ENCODE results near the gene MYO3B. TPM values are rescaled to one million over a fixed set of nuclear protein-coding genes. Genes with fewer than 3 reads are reported as not detected.
A peak's percentile ranks its signal among the peaks of the same experiment; 100 is the strongest.

Gene MYO3B
- total RNA-seq, 1 experiment from 2014 or later = not detected

DNA sequence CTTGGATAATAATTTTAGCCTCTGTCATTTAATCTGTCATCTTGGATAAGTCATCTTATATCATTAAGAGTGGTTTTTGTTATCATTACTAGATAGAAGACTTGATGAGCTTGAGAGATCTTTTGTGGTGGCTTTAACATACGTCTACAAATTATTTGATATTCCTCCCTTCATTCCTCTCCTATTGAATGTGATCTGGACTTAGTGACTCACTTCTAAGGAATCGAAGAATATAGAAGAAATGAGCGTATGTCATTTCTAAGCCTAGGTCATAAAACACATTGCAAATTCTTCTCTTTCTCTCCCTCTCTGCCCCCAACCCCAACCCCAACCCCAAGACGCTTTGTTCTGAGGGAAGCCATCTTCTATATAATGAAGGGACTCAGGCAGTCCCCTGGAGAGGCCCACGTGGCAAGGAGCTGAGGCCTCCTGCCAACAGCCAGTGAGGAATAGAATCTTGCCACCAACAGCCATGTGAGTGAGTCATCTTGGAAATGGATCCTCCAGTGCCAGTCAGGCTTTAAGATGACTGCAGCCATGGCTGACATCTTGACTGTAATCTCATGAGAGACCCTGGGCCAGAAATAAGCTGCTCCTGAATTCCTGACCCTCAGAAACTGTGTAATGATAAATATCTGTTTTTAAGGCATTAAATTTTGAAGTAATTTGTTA lies 315.6 kb downstream of the MYO3B start:
- DNase-seq (ENCODE audit: extremely low read depth, low read depth) = no peak

DNA sequence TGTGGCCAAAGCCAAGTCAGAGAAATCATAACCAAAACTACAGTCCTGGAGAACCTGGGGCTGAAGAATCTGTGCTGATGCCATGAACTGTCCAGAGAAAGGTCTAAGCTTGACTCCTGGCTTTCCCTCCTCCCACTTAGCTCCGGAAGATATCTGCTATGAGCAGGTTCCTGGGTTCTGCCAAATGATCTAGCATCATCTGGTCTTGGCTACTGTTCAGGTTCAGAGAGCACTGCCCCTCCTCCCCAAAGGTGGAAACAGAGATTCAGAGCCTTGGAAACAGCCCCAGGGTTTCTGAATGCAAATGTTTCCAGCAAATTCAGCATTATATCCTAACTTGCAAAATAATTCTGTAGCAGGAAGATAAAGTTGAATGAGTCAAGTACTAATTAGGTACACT lies 317.9 kb downstream of the MYO3B start:
- DNase-seq (ENCODE audit: extremely low read depth, low read depth) = no peak

DNA sequence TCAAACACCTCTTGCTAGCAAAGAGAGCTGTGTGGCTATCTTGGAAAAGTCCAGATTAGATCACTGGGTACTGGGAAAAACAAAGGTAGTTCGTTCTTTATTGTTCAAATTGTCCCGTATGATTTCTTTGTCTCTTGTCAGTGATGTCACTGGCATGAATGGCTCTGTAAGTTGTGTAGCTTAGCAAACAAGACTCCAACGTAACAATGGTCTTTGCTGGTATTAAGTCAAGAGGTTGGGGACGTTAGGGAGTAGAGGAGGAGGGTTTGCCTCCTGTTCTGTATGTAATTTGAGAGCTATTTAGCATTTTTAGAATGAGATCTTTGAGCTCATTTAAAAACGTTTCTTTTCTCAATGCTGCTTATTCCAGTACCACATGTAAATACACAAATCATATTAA lies 320.7 kb downstream of the MYO3B start:
- no peak for DNase-seq (ENCODE audit: extremely low read depth, low read depth)

DNA sequence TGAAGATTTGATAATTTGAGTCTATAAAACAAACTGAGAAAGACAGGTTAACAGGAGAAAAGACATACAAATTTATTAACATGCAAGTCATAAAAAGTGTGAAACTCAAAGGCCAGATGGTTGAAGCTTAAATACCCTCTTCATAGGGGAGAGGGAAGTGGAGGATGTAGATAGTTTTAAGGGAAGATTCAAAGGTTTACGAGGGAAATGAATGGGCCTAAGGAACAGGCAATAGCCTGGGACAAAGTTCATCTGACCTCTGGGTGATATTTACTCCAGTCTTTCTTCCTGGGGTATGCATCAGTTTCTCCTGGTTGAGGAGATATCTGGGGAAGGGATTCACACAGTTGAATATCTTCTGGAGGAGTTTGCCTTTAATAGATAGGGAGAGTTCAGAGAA lies 322.2 kb downstream of the MYO3B start:
- no peak for DNase-seq (ENCODE audit: extremely low read depth, low read depth)

DNA sequence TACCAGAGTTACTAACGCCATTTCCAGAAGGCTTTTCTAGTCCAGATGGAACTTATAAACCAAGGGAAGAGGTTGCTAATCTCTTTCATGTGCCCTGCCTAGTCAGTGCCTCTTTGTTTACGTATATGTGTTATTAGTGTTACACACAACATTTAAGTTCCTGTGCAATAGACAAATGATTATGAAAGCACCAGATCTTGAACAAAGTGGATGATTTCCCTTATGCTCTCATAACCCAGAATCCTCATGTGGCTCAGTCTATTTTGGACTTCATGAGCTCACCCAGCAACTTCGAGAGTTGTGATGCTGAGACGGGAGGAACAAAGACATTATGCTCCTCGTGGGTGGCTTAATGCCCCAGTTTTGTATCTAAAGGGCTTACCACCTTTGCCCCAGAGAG lies 322.8 kb downstream of the MYO3B start:
- DNase-seq (ENCODE audit: extremely low read depth, low read depth) = no peak

DNA sequence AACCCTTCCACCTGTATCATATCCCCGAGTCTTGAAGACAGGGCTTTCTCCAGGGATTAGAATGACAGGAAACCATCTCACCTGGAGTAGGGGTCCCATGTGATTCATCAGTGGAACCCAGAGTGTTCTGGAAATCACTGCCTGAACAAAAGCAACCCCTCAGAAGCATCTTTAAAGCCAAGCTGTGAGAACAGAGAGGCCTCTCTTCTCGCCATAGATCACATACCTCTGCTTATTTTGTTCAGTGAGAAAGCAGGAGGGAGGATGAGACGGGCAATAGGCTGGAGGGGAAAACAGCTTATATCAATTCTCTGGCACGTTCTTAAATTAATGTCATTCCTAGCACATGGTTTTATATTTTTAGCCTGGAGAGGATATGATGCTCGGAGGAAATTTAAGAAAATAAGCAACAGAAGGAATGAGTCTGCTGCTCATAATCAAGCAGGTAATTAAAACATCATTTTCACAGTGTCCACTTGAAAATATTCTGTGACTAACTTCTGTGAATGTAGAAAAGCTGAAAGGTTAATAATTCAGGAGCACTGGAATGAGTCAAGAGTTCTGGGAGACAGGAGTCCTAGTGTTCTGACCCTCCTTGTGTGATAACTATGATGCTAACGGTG lies 323.6 kb downstream of the MYO3B start:
- no peak for DNase-seq (ENCODE audit: extremely low read depth, low read depth)

DNA sequence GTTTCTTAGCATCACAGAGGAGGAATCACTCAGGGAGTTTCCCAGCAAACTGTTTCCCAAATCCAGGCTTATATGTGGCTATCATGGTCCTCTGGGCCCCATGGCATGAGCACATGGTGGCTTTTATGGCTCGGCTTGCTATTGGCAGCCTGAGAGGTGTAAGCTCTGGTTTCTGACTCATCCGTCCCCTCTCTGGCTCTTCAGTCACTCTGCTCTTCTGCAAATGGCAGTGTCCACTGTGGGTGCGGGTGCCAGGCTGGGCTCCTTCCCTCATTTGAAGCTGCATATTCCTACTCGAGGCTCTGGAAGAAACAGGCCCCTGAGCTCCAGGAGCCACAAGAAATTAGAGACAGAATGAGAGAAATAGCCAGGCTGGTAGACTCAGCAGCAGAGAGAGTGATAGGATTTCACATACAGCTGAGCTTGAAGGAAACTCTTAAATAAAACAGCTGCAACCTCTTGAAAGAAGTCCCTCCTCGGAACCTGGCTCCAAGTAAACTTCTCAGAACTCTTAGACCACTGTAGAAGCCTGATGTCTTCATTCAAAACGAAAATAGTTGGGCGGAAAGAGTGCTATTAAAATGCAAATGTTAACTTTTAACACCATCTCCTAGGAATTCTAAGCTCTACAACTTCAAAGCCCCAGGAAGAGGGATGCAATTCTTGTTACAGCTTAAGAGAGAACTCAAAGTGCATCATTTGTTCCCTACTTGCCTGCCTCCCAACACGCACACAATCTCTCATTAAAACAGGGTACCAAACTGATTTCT lies 324.6 kb downstream of the MYO3B start:
- DNase-seq (ENCODE audit: extremely low read depth, low read depth) = no peak

DNA sequence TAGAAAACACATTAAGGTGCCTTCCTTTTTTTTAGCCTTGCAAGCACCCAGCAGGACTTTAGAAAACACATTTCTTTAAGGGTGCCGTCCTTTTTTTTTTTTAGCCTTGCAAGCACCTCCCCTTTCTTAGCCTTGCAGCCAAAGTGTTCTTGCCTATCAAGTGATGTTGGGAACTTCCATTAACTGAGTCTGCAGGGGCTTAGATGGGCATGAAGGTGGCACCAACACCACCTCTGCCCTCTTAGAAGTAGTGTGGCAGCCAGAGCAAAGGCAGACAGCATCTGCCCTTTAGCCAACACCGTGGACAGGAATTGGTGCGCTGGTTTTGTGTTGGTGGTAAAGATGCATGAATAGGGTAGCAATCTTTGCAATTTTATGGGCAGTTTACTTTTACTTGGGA lies 325.6 kb downstream of the MYO3B start:
- DNase-seq (ENCODE audit: extremely low read depth, low read depth) = no peak

DNA sequence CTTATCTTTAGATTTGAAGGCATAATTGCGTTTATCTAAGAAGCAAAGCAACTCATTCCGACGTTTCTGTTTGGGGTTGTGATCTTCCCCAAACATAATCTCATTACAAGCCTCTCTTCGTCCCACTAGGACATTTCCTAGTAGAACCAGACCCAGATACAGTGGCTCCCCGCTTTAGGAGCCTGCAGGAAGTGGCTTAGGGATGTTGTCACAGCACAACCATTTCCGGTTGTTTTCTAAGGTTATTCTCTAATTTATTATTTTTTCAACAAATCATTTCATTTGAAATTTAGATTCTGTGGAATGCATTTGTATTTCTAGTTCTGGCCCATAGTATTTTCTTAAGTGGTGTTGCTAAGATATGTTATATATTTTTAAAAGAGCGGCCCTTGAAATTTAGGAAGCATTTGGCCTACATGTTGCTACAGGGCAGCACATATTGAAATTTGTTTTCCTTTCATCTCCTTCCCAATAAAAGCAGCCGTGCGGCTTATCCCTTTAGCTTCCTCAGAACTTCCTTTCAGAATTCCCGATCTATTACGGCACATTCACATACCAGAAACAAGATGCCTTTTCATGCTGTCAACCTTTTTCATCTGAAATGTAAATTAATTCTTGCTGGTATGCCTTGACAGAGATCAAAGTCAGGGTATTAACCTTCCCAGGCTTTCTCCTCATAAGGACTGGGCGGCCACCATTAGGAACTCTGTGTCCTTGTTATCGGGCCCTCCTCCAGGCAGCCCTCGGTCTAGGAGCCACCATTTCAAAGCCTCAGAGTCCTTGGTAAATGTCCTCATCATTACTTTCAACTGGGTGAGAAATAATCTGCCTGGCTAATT lies 326.2 kb downstream of the MYO3B start:
- no peak for DNase-seq (ENCODE audit: extremely low read depth, low read depth)

DNA sequence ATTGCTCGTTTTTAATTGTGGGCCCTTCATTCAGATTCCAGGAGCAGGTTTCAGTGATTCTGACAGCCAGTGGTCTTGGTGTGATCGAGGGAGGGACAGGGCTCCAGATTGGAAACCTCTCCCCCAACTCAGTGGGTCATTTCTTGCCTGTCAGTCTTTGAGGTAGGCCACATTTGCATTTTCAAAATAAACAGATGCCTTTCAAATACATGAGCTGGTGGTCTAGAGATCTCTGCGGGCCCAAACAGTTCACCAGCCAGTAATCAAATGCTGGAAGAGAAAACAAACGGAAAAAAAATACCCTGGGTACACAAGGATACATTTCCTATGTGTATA lies 326.8 kb downstream of the MYO3B start:
- DNase-seq (ENCODE audit: extremely low read depth, low read depth) = no peak

DNA sequence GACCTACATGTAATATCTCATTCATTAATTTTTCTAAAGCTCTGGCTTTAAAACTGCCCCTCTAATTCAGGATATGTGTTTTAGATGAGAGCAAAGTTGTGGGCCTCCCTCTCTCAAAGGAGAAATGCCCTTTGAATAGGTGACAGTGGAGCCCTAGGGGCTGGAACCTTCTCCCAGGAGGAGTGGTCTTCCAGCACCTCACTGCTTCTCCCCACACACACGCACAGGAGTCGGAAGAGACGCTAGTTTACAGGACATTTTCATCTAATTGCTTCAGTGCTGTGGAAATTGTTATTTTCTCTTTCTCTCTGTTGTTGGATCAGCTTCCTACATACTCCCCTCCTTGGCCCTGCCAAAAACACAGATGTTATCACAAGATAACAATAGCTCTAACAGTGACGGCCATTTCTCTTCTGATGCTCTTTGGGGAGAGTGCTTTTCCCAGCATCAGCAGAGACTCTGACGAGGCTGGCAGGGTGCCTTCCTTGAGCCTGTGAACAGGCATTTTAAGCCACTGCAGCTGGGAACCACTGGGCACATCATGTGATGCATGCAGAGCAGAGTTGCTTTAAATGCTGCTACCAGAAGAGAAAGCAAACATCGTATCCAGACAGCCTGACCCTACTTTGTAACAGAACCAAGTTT lies 327.8 kb downstream of the MYO3B start:
- DNase-seq (ENCODE audit: extremely low read depth, low read depth) = no peak

DNA sequence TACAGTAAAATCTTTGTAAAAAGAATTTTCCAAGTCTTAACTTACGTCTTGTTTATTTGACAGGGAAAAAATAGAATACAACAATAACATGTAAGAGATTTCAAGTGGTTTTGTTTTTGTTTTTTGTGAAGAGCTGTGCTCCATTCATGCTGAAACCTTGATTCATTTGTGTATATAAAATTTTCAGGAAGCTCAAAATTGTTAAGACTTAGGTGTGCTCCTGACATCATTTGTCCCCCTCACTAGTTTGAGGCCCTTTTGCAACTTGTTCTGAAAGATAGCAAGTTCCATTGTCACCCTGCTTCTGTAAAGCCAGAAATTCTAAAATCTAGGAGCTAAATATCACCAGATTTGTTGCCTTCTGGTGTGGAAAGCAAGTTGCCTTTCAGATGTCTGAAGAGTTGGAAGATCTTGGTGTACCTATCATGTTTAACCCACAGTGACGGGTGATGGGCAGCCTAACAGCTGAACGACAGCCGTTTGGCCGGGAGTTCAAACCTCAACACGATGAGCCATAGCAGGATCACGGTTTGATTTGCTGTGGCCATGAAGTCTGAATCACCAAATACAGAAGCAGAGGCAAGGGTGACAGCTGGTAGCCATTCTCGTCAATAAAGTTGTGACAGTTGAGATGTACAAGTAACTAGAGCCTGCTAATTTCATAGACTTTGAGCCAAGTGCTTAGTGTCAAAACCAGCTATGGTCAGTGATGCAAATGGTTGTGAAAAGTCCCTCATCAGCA lies 331.7 kb downstream of the MYO3B start:
- DNase-seq (ENCODE audit: extremely low read depth, low read depth) = no peak

DNA sequence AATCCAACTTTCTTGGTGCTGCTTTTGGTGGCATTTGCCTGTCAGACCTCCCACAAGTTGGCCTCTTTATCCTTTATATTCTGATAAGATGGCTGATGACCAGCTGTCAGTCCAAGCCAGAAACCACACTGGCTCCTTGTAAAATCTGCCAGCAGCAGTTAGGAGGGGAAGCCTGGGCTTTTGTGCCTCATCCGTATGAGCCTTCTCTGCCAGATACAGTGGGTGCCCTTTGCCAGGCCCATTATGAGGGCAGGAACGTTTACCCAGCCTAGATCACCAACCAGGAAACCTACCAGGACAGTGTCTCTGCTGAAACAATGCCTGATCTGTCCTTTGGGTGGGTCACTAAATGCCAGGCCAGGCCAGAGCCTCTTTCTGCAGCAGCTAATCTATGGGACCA lies 334.3 kb downstream of the MYO3B start:
- no peak for DNase-seq (ENCODE audit: extremely low read depth, low read depth)

DNA sequence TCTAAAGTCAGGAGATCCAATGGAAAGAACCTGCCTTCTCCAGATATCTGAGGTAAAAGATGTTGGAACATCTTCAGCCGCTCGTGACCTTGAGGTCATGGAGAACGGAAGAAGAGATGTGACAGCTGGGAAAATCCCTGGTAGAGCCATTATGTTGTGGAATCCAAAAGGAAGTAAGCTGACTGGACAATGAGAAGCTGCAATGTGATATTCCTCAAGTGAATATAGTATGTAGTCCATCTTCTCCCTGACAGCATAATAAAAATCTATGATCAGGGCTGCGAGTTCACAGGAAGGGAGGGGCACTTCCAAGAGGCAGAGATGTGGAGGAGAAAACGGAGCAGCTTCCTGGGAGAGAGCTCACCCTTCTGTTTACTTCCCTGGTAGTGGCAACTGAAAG lies 336.2 kb downstream of the MYO3B start:
- no peak for DNase-seq (ENCODE audit: extremely low read depth, low read depth)

DNA sequence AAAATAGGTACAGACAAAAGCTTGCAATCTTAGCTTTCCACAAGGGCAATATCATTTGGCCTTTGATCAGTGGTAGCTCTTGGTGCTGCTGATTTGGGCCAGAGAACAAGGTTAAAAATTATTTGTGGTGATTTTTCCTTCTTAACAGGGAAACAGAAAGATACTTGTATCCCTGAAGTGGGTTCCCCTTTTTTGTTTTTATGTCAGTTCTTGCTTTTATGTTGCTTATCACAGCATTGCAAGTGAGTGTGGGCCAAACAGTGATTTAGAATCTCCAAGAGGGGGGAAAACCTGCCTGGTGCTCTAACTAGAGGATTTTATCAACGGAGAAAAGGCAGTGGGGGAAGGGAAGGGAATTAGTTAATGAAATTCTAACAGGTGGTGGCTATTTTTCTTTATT lies 339.6 kb downstream of the MYO3B start:
- no peak for DNase-seq (ENCODE audit: extremely low read depth, low read depth)

DNA sequence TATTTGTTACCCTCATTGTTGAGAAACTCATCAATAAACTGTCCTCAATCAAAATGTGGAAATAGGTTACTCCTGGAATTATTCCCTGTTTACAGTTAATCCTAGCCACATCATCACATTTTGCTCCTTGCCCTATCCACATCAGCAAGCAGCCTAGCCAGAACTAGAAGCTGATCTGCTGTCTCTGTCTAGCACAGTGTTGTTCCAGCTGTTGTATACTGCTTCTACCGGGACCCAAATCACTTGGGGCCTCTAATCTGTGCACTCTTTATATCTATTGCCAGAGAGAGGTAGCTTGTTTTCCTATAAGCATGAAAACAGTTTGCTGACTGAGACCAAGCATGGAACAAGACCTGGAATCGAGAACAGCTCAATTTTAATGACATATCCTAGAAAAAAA lies 341.0 kb downstream of the MYO3B start:
- no peak for DNase-seq (ENCODE audit: extremely low read depth, low read depth)

DNA sequence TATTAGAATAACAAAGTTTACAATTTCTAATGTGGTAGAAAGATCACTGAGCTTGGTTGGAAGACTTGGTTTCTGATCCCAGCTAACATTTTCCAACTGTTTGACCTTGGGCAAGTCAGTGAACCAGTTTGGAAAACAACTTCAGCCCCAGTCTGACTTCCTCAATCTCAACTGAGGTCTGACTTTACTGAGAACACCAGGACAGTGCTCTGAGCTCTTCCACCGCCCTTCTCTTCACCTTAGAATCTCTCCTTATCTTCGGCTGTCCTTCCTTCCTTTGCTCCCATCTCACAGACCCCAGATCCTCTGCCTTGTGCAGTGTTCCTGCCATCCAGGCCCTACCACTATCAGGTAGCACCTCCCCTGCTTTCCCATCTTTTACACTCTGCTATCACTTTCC lies 343.4 kb downstream of the MYO3B start:
- DNase-seq (ENCODE audit: extremely low read depth, low read depth) = no peak

DNA sequence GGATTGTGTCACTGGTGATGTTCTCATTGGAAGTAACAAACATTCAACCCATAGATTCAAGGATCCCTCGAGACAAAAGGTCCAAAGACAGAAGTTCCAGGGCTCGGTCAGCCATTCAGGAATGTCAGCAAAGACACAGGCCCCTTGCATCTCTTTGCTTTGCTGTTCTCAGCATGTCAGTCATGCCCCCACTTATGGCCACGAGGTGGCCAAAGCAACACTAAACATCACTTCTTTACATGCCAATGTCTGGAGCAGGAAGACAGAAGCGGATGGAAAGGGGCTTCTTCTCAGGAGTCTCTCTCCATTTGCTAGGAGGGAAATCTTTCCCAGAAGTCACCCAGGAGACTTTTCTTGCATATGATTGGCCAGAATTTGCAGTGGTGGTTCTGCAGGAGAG lies 345.6 kb downstream of the MYO3B start:
- no peak for DNase-seq (ENCODE audit: extremely low read depth, low read depth)

DNA sequence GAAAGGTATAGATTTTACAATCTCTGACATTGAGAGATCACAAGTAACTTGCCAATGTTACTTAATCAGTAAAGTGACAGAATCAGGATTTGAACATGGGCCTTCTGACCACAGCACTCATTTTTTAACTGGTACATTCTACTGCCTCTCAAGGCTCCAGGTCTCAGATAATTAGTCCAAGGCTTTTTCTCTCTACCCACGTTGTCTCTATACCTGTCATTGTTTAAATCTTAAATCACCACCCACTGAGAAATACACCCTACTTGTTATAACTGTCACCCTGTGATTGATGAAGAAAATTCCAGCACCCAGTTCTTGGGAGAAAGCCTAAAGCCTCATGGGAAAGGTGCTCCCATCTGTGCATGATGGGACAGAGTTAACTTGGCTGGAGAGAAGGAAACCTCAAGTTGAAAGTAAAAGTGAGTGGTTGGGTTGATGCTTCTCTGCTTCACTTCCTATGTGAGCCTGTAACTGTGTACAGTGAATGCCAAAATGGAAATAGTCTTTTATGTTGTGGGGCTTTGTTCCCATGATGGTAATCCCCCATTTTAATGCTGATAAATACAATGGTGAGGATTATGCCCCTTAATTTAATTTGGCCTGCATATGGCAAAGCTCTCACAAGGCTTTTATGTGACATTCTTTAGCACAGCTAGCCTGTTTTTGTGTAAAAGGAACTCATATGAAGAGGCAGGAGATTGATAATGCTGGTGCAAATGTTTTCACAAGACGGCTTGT lies 347.1 kb downstream of the MYO3B start:
- no peak for DNase-seq (ENCODE audit: extremely low read depth, low read depth)

DNA sequence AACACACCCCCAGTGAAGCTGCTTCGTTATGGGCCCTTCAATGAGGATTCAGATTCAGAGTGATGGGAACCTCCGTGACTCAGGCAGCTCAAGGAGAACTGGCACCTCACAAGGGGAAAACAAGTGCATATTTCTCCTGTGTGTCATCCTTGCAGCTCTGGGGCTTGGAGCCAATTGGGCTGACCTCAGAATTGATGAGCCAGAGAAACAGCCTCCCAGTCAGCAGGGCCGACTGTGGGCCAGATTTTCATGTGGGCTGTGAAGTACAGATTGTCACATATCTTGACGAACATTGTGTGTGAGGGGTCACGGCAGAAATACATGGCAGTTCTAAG lies 347.6 kb downstream of the MYO3B start:
- DNase-seq (ENCODE audit: extremely low read depth, low read depth) = peak; percentile 50
